ENCODE data around the gene CCDC187.

Gene CCDC187

GRCh38 chr9:136297766-136298735 lies 5.8 kb downstream of the CCDC187 start:
- H3K27ac ChIP-seq, result no peak overlapping the region; the same call in 1 of the 2 replicates
- TF ChIP-seq ZFX (IDR thresholded peaks at IDR 0.05) (no peak), CTCF (conservative IDR thresholded peaks at IDR 0.05) (no peak)

DNA sequence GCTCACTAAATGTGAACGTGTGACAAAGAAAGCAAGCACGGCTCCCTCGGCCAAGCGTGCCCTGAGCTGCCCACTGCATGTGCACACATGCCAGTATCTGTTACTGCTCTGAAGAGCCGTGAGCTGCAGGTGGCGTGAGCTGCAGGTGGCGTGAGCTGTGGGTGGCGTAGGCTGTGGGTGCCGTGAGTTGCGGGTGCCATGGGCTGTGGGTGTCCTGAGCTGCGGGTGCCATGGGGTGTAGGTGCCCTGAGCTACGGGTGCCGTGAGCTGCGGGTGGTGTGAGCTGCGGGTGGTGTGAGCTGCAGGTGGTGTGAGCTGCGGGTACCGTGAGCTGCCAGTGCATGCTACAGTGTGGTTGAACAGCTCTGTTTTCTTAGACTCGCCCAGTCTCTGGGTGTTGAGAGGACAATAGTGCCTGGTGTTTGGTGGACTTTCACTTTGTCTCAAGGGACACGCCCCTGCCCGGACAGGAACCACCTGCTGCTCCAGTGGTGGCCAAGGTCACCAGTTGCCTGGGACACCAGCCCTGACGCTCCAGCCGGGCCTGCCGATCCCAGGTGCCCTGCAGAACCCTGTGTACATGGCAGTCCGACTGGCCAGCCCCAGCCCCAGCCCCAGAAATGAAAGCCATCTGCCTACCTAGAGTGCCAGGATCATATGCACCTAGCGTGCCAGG lies 6.7 kb downstream of the CCDC187 start:
- H3K27ac ChIP-seq, result peak overlapping the region; percentile 27
- no peak for TF ChIP-seq CTCF (conservative IDR thresholded peaks at IDR 0.05)
- TF ChIP-seq ZFX (IDR thresholded peaks at IDR 0.05), result no peak

- peak overlapping the region; percentile 27 for H3K27ac ChIP-seq
- TF ChIP-seq CTCF (conservative IDR thresholded peaks at IDR 0.05) (no peak), ZFX (IDR thresholded peaks at IDR 0.05) (no peak)
These were observed 7.4 kb downstream of the CCDC187 start for GRCh38 chr9:136296434-136297015.

- no peak for TF ChIP-seq ZFX (IDR thresholded peaks at IDR 0.05)
- TF ChIP-seq CTCF (conservative IDR thresholded peaks at IDR 0.05), result no peak
- H3K27ac ChIP-seq, result peak overlapping the region; percentile 27; the same call in 1 of the 2 replicates
These were observed 8.1 kb downstream of the CCDC187 start for GRCh38 chr9:136295542-136296433.

GRCh38 chr9:136295055-136295454 lies 8.8 kb downstream of the CCDC187 start:
- TF ChIP-seq ZFX (IDR thresholded peaks at IDR 0.05) (no peak), CTCF (conservative IDR thresholded peaks at IDR 0.05) (no peak)
- H3K27ac ChIP-seq, result no peak overlapping the region

- H3K27ac ChIP-seq, result no peak overlapping the region
- TF ChIP-seq CTCF (conservative IDR thresholded peaks at IDR 0.05) (no peak), ZFX (IDR thresholded peaks at IDR 0.05) (no peak)
These were observed 9.5 kb downstream of the CCDC187 start for GRCh38 chr9:136294437-136294836.
